Lower leg skin (tissue), 4 donors: ENCODE measurements around the gene ALDOC. TPM values are rescaled to one million over a fixed set of nuclear protein-coding genes. Genes with fewer than 3 reads are reported as not detected.
A peak's percentile ranks its signal among the peaks of the same experiment; 100 is the strongest.

Experiments
- DNase-seq, 2 donors: peaks; one replicate each; pipeline ENCODE4 v3.0.0-alpha.2; 2019; ENCODE audit warnings: low spot score in 2 of 2
- H3K4me3 ChIP-seq: fragments of 200-600 bp; sonication (generic); 2 replicates; pipeline ENCODE4 v1.5.1; 2017; ENCODE audit warnings: mild to moderate bottlenecking, low read depth; ENCODE audit not compliant: poor library complexity, severe bottlenecking
- POLR2A ChIP-seq, 2 donors: fragments of 450-650 bp; IDR thresholded peaks; one replicate each; pipeline ENCODE4 v1.6.1; 2016 to 2017; ENCODE audit warnings: antibody characterized with exemption in 2 of 2, mild to moderate bottlenecking in 1 of 2, moderate library complexity in 1 of 2
- WGBS, 2 donors: methylation state at CpG; one replicate each; pipeline ENCODE4 v1.1.5; 2018; 5-methylcytosine and 5-hydroxymethylcytosine counted together
- intact Hi-C: fragments of 100-400 bp; cut with DNase I; formaldehyde crosslinking; loops from one replicate; pipeline ENCODE4 v1.15.0; 2023; ENCODE audit warnings: low total_unique reads
- total RNA-seq, 4 donors: library from RNA; depleted of rRNA; stranded (reverse); fragments of >200 nt; gene quantifications; one replicate each; pipeline ENCODE4 v1.1.0, GENCODE V29; 2016
- TF ChIP-seq, protein P1 (sequence below), 3 donors: fragments of 450-650 bp; IDR thresholded peaks; one replicate each; pipeline ENCODE4 v1.5.1; 2016; ENCODE audit warnings: antibody characterized with exemption in 3 of 3, mild to moderate bottlenecking in 3 of 3, moderate library complexity in 2 of 3

Gene ALDOC
- total RNA-seq, 4 donors from 2014 or later = 109 to 186 (median 138) TPM

DNA sequence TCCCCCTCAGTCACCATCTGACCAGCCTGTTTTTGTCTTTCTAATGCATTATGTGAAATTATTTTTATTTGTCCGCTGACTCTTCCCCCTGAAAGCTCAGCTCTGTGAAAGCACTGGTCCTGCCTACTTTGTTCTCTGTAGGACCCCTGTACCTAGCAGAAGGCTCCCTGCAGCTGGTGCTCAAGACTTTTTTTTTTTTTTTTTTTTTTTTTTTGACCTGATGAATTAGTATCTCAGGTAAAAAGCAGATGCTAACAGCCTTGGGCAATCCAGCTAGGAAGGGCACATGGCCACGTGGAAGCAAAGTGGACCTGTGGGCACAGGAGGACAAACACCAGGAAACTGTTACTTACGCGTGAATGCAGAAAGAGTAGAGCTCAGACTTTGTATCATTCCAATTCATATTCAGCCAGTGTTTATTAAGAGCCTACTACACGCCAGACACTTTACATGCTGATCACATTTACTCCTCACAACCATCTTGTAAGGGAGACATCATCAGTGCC lies 23.6 kb downstream of the ALDOC start:
- 90 to 91% methylated on average over 5 of the region's 5 CpGs for WGBS, 2 donors
- DNase-seq = no peak
- intact Hi-C loops = loop anchor here (1.0 kb wide), 1 partner anchor 38 kb away; no protein-coding TSS in a partner anchor
- no peak overlapping the region for H3K4me3 ChIP-seq
- TF ChIP-seq, protein P1, sequence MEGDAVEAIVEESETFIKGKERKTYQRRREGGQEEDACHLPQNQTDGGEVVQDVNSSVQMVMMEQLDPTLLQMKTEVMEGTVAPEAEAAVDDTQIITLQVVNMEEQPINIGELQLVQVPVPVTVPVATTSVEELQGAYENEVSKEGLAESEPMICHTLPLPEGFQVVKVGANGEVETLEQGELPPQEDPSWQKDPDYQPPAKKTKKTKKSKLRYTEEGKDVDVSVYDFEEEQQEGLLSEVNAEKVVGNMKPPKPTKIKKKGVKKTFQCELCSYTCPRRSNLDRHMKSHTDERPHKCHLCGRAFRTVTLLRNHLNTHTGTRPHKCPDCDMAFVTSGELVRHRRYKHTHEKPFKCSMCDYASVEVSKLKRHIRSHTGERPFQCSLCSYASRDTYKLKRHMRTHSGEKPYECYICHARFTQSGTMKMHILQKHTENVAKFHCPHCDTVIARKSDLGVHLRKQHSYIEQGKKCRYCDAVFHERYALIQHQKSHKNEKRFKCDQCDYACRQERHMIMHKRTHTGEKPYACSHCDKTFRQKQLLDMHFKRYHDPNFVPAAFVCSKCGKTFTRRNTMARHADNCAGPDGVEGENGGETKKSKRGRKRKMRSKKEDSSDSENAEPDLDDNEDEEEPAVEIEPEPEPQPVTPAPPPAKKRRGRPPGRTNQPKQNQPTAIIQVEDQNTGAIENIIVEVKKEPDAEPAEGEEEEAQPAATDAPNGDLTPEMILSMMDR (IDR thresholded peaks at IDR 0.05) = no peak
- no peak for TF ChIP-seq POLR2A (IDR thresholded peaks at IDR 0.05)

DNA sequence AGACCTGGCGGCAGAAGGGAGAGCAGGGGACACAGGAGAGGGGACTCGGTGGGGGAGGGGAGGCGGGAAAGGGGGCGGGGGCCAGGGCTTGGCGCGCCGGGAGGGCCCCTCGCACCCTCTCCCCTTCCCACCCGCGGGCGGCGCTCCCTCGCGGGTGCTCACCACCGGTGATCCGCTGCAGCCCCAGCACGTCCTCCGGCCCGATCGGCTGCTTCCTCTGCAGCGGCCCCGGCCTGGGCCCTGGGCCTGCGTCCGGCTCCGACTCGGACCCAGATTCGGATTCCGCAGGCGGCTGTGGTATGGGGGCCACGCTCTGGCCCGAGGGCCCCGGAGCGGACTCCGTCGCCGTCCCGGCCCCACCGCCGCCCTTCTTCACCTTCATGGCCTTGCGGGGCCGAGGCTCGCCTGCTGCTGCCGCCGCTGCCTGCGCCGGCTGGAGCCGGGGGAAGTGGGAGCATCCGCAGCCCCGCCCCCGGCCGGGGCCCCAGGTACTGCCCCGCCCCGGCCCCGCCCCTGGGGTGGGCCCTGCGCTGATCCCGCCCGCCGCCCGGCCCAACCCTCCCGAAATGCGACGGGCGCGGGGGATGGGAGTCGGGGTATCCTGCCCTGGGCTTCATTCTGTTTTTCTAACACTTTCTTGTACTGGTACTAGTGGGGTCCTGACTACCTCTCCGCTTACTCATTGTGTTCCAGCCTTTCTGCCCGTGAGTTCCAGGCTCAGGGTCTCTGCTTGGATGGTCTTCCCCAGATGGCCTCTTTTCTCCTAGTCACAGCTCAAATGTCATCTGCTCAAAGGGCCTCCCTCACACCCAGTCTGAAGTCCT lies 24.3 kb downstream of the ALDOC start, which contains the start of gene UNC119:
TSS of gene UNC119 (minus strand) at position 449 of the 824 bp plus-strand sequence. CDS start at position 382, 67 bp downstream.
- peak; percentile 42 to 94 for DNase-seq
- TF ChIP-seq, protein P1 (IDR thresholded peaks at IDR 0.05) = no peak
- no peak for TF ChIP-seq POLR2A (IDR thresholded peaks at IDR 0.05)
- intact Hi-C loops = no loop called here
- 3 to 8% methylated on average over 17 to 45 of the region's 67 CpGs for WGBS, 2 donors
- peak within 1 kb of the TSS; percentile 51 for H3K4me3 ChIP-seq

DNA sequence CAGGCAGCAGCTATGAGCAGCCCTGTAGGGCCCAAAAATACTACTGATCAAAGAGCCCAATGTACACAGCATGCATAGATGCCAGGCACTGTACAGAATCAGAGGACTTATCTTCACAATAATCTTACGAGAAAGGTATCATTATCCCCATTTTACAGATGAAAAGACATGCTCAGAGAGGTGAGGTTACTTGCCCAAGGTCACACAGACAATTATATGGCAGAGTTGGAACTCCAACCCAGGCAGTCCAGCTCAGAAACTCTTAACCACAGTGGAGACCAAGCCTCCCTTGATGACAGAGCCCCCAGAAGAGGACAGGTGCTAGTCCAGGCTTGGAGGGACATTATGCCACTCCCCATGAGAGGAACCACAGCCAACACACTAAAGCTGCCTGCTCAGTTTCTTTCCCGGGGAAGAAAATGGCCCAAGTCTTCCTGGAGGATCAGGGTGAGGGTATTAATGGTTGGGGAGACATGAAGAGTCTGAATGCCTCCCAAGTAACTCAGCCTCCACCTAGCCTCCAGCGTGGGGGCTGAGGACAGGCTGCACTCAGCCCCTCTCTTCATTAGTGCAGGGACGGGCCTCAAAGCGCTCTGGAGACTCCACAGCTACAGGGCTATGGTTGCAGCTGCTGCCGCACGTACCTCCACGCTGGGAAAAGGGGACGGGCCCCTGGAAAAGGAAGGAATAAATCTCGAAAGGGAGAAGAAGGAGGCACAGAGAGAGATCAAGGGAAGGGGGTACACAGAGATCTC lies 25.1 kb downstream of the ALDOC start:
- intact Hi-C loops = no loop called here
- TF ChIP-seq POLR2A (IDR thresholded peaks at IDR 0.05) = no peak
- DNase-seq = no peak
- WGBS, 2 donors = 12% methylated on average over 10 of the region's 10 CpGs
- peak overlapping the region; percentile 51 for H3K4me3 ChIP-seq

DNA sequence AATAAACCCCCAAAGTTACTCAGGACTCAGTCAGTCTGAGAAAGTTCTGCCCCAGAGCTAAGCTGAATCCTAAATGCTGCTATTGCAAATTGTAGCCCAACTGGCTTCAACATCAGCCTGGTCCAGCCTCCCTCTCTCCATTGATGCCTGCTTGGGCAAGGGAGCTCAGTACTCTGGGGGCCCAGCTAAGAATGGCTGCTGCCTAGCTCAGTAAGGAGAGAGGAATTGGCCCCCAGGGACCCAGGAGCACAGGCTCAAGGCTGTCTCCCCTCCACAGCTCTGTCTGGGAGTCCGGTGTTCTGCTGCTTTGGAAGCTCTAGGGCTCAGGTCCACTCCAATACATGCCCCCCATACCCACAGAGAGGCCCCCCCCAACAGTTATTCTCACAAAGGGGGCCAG lies 25.8 kb downstream of the ALDOC start:
- 90 to 100% methylated on average over 1 of the region's 1 CpG for WGBS, 2 donors
- H3K4me3 ChIP-seq = no peak overlapping the region
- intact Hi-C loops = no loop called here
- no peak for DNase-seq
- no peak for TF ChIP-seq POLR2A (IDR thresholded peaks at IDR 0.05)
- TF ChIP-seq, protein P1 (IDR thresholded peaks at IDR 0.05) = no peak

DNA sequence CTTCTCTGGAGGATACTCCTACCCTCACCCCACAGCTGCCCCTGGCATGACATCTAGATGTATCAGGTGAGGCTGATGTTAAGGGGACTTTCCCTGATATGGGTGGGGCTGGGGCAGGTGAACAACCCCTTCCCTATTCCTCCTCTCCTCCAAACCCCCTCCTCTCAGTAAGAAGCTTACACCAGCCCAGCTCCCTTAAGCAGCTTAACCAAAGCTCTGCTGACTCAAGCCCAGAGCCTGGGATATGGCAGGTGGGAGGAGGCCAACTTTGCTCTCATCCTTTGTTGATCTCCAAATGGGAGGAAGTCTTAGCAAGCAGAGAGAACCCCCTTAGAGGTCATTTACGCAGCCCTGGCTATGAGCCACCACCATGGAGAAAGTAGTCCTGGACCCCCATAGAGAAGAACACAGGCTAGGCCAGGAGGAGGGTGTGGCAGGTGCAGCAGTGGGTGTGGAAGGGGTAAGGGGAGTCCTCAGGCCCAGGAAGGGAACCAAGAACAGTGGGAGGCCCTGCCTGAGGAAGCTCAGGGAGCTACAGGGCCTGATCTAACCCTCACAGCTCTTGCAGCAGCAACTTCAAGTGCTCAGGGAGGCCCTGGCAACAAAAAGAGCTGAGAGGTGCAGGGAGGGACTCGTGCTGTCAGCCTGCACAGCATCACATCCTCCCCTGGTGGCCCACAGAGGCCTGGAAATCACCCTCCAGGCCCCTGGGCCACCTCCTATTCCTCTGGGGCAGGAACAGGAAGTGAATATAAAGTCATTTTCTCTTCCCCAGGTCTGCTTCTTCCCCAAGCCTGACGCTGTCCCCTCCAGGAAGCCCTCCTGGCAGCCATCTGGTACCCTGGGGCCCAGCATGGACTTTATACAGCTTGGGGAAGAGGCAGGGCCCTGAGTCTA lies 27.2 kb downstream of the ALDOC start:
- intact Hi-C loops = no loop called here
- no peak for DNase-seq
- 71 to 80% methylated on average over 3 of the region's 3 CpGs for WGBS, 2 donors

More for the DNA sequence above, 27.2 kb downstream of the ALDOC start:
- TF ChIP-seq POLR2A (IDR thresholded peaks at IDR 0.05) = no peak
- TF ChIP-seq, protein P1 (IDR thresholded peaks at IDR 0.05) = no peak
- no peak overlapping the region for H3K4me3 ChIP-seq
